ENCODE measurements around the gene SREK1IP1.
A peak's percentile ranks its signal among the peaks of the same experiment; 100 is the strongest.

The SREK1IP1 gene
- total RNA-seq, result 22.9 to 69.4 (median 47.3) reads per million in 9 experiments

- ATAC-seq (replicated peaks), result peak; percentile 94
- H3K4me1 Mint-ChIP-seq (ENCODE audit: low read depth in 2 of 2), result peaks cover 35 to 52% of the 10 kb centered on the region in 2 donors
Measured at GRCh38 chr5:64768358-64769312, at the start of gene SREK1IP1, which contains the start of gene CWC27. TSS of gene SREK1IP1 (minus strand) at chr5:64768691. CDS start at chr5:64768517, 174 bp downstream. TSS of gene CWC27 (plus strand) at chr5:64768930. CDS start at chr5:64769147, 217 bp downstream.

GRCh38 chr5:64818245-64818644 is 49.8 kb upstream of the SREK1IP1 start:
- Mint-ChIP-seq H3K4me1 (ENCODE audit: low read depth in 2 of 2) (peaks cover 7 to 9% of the 10 kb centered on the region in 2 donors), H3K4me3 (no peak overlapping the region), H3K27ac (no peak overlapping the region), H3K36me3 (ENCODE audit: insufficient read depth) (no peaks in the 10 kb centered on the region), H3K27me3 (no peaks in the 10 kb centered on the region), H3K9me3 (no peaks in the 10 kb centered on the region)
- no peak for ATAC-seq (replicated peaks)
- no peak for DNase-seq

More at GRCh38 chr5:64768358-64769312, at the start of gene SREK1IP1, which contains the start of gene CWC27:
- DNase-seq, result peak; percentile 72 to 80 (median 74)
- H3K27me3 Mint-ChIP-seq, result no peaks in the 10 kb centered on the region
- peak within 1 kb of the TSS; percentile 98 to 99 for H3K27ac Mint-ChIP-seq
- peaks cover 6% of the 10 kb centered on the region for H3K36me3 Mint-ChIP-seq (ENCODE audit: insufficient read depth)
- peak within 1 kb of the TSS; percentile 99 to 100 for H3K4me3 Mint-ChIP-seq
- no peaks in the 10 kb centered on the region for H3K9me3 Mint-ChIP-seq

GRCh38 chr5:64814073-64814472 is 45.6 kb upstream of the SREK1IP1 start:
- no peaks in the 10 kb centered on the region for H3K9me3 Mint-ChIP-seq
- H3K36me3 Mint-ChIP-seq (ENCODE audit: insufficient read depth), result peaks cover 4% of the 10 kb centered on the region
- ATAC-seq (replicated peaks) (no peak), DNase-seq (no peak)
- no peak overlapping the region for H3K4me3 Mint-ChIP-seq
- H3K4me1 Mint-ChIP-seq (ENCODE audit: low read depth in 2 of 2), result no peaks in the 10 kb centered on the region
- H3K27me3 Mint-ChIP-seq, result no peaks in the 10 kb centered on the region
- peak overlapping the region in 1 of 2 donors; percentile 11 for H3K27ac Mint-ChIP-seq

GRCh38 chr5:64811050-64811640 is 42.7 kb upstream of the SREK1IP1 start:
- no peak overlapping the region for H3K4me3 Mint-ChIP-seq
- DNase-seq (peak; percentile 2 to 10 (median 9)), ATAC-seq (replicated peaks) (peak; percentile 58)
- no peaks in the 10 kb centered on the region for H3K27me3 Mint-ChIP-seq
- H3K27ac Mint-ChIP-seq, result no peak overlapping the region
- no peaks in the 10 kb centered on the region for H3K4me1 Mint-ChIP-seq (ENCODE audit: low read depth in 2 of 2)
- H3K9me3 Mint-ChIP-seq, result no peaks in the 10 kb centered on the region
- peaks cover 10% of the 10 kb centered on the region for H3K36me3 Mint-ChIP-seq (ENCODE audit: insufficient read depth)

- DNase-seq, result no peak
- no peak for ATAC-seq (replicated peaks)
- H3K36me3 Mint-ChIP-seq (ENCODE audit: insufficient read depth), result peaks cover 10% of the 10 kb centered on the region
- H3K27ac Mint-ChIP-seq, result no peak overlapping the region
- H3K9me3 Mint-ChIP-seq, result no peaks in the 10 kb centered on the region
- H3K27me3 Mint-ChIP-seq, result no peaks in the 10 kb centered on the region
- no peaks in the 10 kb centered on the region for H3K4me1 Mint-ChIP-seq (ENCODE audit: low read depth in 2 of 2)
- no peak overlapping the region for H3K4me3 Mint-ChIP-seq
Measured at GRCh38 chr5:64807520-64807919, 39.0 kb upstream of the SREK1IP1 start.

GRCh38 chr5:64806537-64806936 is 38.0 kb upstream of the SREK1IP1 start:
- H3K27ac Mint-ChIP-seq, result no peak overlapping the region
- no peaks in the 10 kb centered on the region for H3K27me3 Mint-ChIP-seq
- no peak for DNase-seq
- no peaks in the 10 kb centered on the region for H3K9me3 Mint-ChIP-seq
- H3K36me3 Mint-ChIP-seq (ENCODE audit: insufficient read depth), result peaks cover 10% of the 10 kb centered on the region
- H3K4me1 Mint-ChIP-seq (ENCODE audit: low read depth in 2 of 2), result no peaks in the 10 kb centered on the region
- H3K4me3 Mint-ChIP-seq, result no peak overlapping the region
- ATAC-seq (replicated peaks), result no peak

- Mint-ChIP-seq H3K27me3 (no peaks in the 10 kb centered on the region), H3K4me1 (ENCODE audit: low read depth in 2 of 2) (peaks cover 0 to 3% of the 10 kb centered on the region in 2 donors), H3K27ac (no peak overlapping the region), H3K36me3 (ENCODE audit: insufficient read depth) (peaks cover 5% of the 10 kb centered on the region), H3K9me3 (no peaks in the 10 kb centered on the region), H3K4me3 (no peak overlapping the region)
- no peak for DNase-seq
- no peak for ATAC-seq (replicated peaks)
Measured at GRCh38 chr5:64800926-64801325, 32.4 kb upstream of the SREK1IP1 start.

- no peak overlapping the region for H3K27ac Mint-ChIP-seq
- peaks cover 5% of the 10 kb centered on the region for H3K36me3 Mint-ChIP-seq (ENCODE audit: insufficient read depth)
- H3K9me3 Mint-ChIP-seq, result no peaks in the 10 kb centered on the region
- H3K4me3 Mint-ChIP-seq, result no peak overlapping the region
- H3K4me1 Mint-ChIP-seq (ENCODE audit: low read depth in 2 of 2), result peaks cover 0 to 3% of the 10 kb centered on the region in 2 donors
- DNase-seq (no peak), ATAC-seq (replicated peaks) (no peak)
- H3K27me3 Mint-ChIP-seq, result no peaks in the 10 kb centered on the region
Measured at GRCh38 chr5:64796301-64796700, 27.8 kb upstream of the SREK1IP1 start.

GRCh38 chr5:64794053-64794770 is 25.7 kb upstream of the SREK1IP1 start:
- Mint-ChIP-seq H3K4me1 (ENCODE audit: low read depth in 2 of 2) (peaks cover 0 to 3% of the 10 kb centered on the region in 2 donors), H3K9me3 (no peaks in the 10 kb centered on the region), H3K27me3 (no peaks in the 10 kb centered on the region), H3K36me3 (ENCODE audit: insufficient read depth) (peaks cover 5% of the 10 kb centered on the region), H3K4me3 (no peak overlapping the region), H3K27ac (no peak overlapping the region)
- ATAC-seq (replicated peaks) (no peak), DNase-seq (no peak)

- ATAC-seq (replicated peaks), result no peak
- H3K9me3 Mint-ChIP-seq, result no peaks in the 10 kb centered on the region
- no peak overlapping the region for H3K4me3 Mint-ChIP-seq
- peaks cover 9% of the 10 kb centered on the region for H3K36me3 Mint-ChIP-seq (ENCODE audit: insufficient read depth)
- DNase-seq, result no peak
- H3K27ac Mint-ChIP-seq, result no peak overlapping the region
- H3K4me1 Mint-ChIP-seq (ENCODE audit: low read depth in 2 of 2), result peaks cover 0 to 3% of the 10 kb centered on the region in 2 donors
- no peaks in the 10 kb centered on the region for H3K27me3 Mint-ChIP-seq
Measured at GRCh38 chr5:64792469-64792868, 24.0 kb upstream of the SREK1IP1 start.

GRCh38 chr5:64790210-64790609 is 21.7 kb upstream of the SREK1IP1 start:
- no peaks in the 10 kb centered on the region for H3K9me3 Mint-ChIP-seq
- H3K36me3 Mint-ChIP-seq (ENCODE audit: insufficient read depth), result peaks cover 9% of the 10 kb centered on the region
- no peak overlapping the region for H3K4me3 Mint-ChIP-seq
- no peak overlapping the region for H3K27ac Mint-ChIP-seq
- no peaks in the 10 kb centered on the region for H3K27me3 Mint-ChIP-seq
- H3K4me1 Mint-ChIP-seq (ENCODE audit: low read depth in 2 of 2), result no peaks in the 10 kb centered on the region
- ATAC-seq (replicated peaks), result no peak
- DNase-seq, result no peak

- H3K4me3 Mint-ChIP-seq, result no peak overlapping the region
Measured at GRCh38 chr5:64789457-64789856, 21.0 kb upstream of the SREK1IP1 start.

GRCh38 chr5:64788156-64788555 is 19.7 kb upstream of the SREK1IP1 start:
- H3K27ac Mint-ChIP-seq, result no peak overlapping the region
- H3K27me3 Mint-ChIP-seq, result no peaks in the 10 kb centered on the region
- peaks cover 0 to 3% of the 10 kb centered on the region in 2 donors for H3K4me1 Mint-ChIP-seq (ENCODE audit: low read depth in 2 of 2)
- ATAC-seq (replicated peaks), result no peak
- no peak overlapping the region for H3K4me3 Mint-ChIP-seq
- no peak for DNase-seq
- no peaks in the 10 kb centered on the region for H3K9me3 Mint-ChIP-seq
- H3K36me3 Mint-ChIP-seq (ENCODE audit: insufficient read depth), result peaks cover 9% of the 10 kb centered on the region

More at GRCh38 chr5:64789457-64789856, 21.0 kb upstream of the SREK1IP1 start:
- no peaks in the 10 kb centered on the region for H3K27me3 Mint-ChIP-seq
- no peak overlapping the region for H3K27ac Mint-ChIP-seq
- no peaks in the 10 kb centered on the region for H3K9me3 Mint-ChIP-seq
- ATAC-seq (replicated peaks) (no peak), DNase-seq (no peak)
- peaks cover 0 to under 1% of the 10 kb centered on the region in 2 donors for H3K4me1 Mint-ChIP-seq (ENCODE audit: low read depth in 2 of 2)
- peaks cover 9% of the 10 kb centered on the region for H3K36me3 Mint-ChIP-seq (ENCODE audit: insufficient read depth)
